HEK293 (cell line): ENCODE results near the gene CCER1.

Experiments used
- BCL11B ChIP-seq: fragments of 450-650 bp; formaldehyde crosslinking; IDR thresholded peaks from 2 replicates; pipeline ENCODE4 v1.5.1; 2016; ENCODE audit warnings: low read depth, missing biosample characterization, missing genetic modification characterization
- OSR2 ChIP-seq: fragments of 450-650 bp; formaldehyde crosslinking; IDR thresholded peaks from 2 replicates; pipeline ENCODE4 v1.5.1; 2016; ENCODE audit warnings: missing biosample characterization, missing genetic modification characterization
- TCF7L2 ChIP-seq: IDR thresholded peaks from 2 replicates; pipeline ENCODE4 v1.6.1; 2011; ENCODE audit warnings: low read depth, mild to moderate bottlenecking, inconsistent platforms, low read length, moderate library complexity, borderline replicate concordance
- ZBTB48 ChIP-seq: fragments of 450-650 bp; formaldehyde crosslinking; IDR thresholded peaks from 2 replicates; pipeline ENCODE4 v1.5.1; 2016; ENCODE audit warnings: missing biosample characterization, missing genetic modification characterization
- ZEB2 ChIP-seq: fragments of 450-650 bp; formaldehyde crosslinking; IDR thresholded peaks from 2 replicates; pipeline ENCODE4 v1.5.1; 2016; ENCODE audit warnings: missing biosample characterization, missing genetic modification characterization
- ZNF433 ChIP-seq: fragments of 450-650 bp; formaldehyde crosslinking; IDR thresholded peaks from 2 replicates; pipeline ENCODE4 v1.5.1; 2016; ENCODE audit warnings: missing biosample characterization, missing genetic modification characterization, low read depth
- ZNF473 ChIP-seq: fragments of 450-650 bp; formaldehyde crosslinking; IDR thresholded peaks from 2 replicates; pipeline ENCODE4 v1.5.1; 2017; ENCODE audit warnings: missing biosample characterization, missing genetic modification characterization
- ZNF585B ChIP-seq: fragments of 450-650 bp; formaldehyde crosslinking; IDR thresholded peaks from 2 replicates; pipeline ENCODE4 v1.5.1; 2016; ENCODE audit warnings: missing biosample characterization, missing genetic modification characterization
- ZNF670 ChIP-seq: fragments of 450-650 bp; formaldehyde crosslinking; IDR thresholded peaks from 2 replicates; pipeline ENCODE4 v1.5.1; 2016; ENCODE audit warnings: missing biosample characterization, missing genetic modification characterization, low read depth
- TF ChIP-seq, protein P1 (sequence below): fragments of 450-650 bp; formaldehyde crosslinking; IDR thresholded peaks from 2 replicates; pipeline ENCODE4 v1.5.1; 2016; ENCODE audit warnings: missing biosample characterization, missing genetic modification characterization
- TF ChIP-seq, protein P2 (sequence below): fragments of 450-650 bp; formaldehyde crosslinking; IDR thresholded peaks from 2 replicates; pipeline ENCODE4 v1.5.0; 2017; ENCODE audit warnings: missing biosample characterization, missing genetic modification characterization, borderline replicate concordance
- TF ChIP-seq, protein P3 (sequence below): fragments of 450-650 bp; formaldehyde crosslinking; IDR thresholded peaks from 2 replicates; pipeline ENCODE4 v1.5.1; 2017; ENCODE audit warnings: missing biosample characterization, missing genetic modification characterization
- TF ChIP-seq, protein P4 (sequence below): fragments of 450-650 bp; formaldehyde crosslinking; IDR thresholded peaks from 2 replicates; pipeline ENCODE4 v1.5.1; 2016; ENCODE audit warnings: missing biosample characterization, missing genetic modification characterization
- TF ChIP-seq, protein P5 (sequence below): fragments of 450-650 bp; formaldehyde crosslinking; IDR thresholded peaks from 2 replicates; pipeline ENCODE4 v1.5.1; 2016; ENCODE audit warnings: missing biosample characterization, missing genetic modification characterization

DNA sequence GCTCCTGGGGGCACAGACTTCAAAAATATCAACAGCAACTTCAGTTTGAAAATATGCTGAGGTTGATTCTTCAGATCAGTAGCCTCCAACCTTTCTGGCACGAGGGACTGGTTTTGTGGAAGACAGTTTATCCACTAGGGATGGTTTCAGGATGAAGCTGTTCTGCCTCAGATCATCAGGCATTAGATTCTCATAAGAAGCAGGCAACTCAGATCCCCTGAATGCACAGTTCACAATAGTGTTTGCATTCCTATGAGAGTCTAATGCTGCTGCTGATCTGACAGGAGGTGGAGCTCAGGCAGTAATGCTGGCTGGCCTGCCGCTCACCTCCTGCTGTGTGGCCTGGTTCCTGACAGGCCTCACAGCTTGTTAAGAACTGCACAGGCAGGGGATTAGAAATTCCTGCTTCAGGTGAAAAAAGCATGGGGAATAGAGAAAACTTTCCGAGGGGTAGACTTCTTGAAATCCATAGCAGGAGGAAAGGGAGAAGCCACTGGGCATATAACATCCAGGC is 37.0 kb upstream of the CCER1 start:
- TF ChIP-seq ZNF473 (tag by site-specific recombination) (no peak), TCF7L2 (no peak), ZNF433 (tag by site-specific recombination) (no peak), ZEB2 (no peak), OSR2 (tag by site-specific recombination) (no peak), ZNF585B (tag by site-specific recombination) (no peak), ZNF670 (tag by site-specific recombination) (no peak), BCL11B (no peak), ZBTB48 (tag by site-specific recombination) (no peak)
- TF ChIP-seq, protein P1, sequence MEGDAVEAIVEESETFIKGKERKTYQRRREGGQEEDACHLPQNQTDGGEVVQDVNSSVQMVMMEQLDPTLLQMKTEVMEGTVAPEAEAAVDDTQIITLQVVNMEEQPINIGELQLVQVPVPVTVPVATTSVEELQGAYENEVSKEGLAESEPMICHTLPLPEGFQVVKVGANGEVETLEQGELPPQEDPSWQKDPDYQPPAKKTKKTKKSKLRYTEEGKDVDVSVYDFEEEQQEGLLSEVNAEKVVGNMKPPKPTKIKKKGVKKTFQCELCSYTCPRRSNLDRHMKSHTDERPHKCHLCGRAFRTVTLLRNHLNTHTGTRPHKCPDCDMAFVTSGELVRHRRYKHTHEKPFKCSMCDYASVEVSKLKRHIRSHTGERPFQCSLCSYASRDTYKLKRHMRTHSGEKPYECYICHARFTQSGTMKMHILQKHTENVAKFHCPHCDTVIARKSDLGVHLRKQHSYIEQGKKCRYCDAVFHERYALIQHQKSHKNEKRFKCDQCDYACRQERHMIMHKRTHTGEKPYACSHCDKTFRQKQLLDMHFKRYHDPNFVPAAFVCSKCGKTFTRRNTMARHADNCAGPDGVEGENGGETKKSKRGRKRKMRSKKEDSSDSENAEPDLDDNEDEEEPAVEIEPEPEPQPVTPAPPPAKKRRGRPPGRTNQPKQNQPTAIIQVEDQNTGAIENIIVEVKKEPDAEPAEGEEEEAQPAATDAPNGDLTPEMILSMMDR (tag by site-specific recombination) = no peak
- TF ChIP-seq, protein P2, sequence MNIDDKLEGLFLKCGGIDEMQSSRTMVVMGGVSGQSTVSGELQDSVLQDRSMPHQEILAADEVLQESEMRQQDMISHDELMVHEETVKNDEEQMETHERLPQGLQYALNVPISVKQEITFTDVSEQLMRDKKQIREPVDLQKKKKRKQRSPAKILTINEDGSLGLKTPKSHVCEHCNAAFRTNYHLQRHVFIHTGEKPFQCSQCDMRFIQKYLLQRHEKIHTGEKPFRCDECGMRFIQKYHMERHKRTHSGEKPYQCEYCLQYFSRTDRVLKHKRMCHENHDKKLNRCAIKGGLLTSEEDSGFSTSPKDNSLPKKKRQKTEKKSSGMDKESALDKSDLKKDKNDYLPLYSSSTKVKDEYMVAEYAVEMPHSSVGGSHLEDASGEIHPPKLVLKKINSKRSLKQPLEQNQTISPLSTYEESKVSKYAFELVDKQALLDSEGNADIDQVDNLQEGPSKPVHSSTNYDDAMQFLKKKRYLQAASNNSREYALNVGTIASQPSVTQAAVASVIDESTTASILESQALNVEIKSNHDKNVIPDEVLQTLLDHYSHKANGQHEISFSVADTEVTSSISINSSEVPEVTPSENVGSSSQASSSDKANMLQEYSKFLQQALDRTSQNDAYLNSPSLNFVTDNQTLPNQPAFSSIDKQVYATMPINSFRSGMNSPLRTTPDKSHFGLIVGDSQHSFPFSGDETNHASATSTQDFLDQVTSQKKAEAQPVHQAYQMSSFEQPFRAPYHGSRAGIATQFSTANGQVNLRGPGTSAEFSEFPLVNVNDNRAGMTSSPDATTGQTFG (tag by site-specific recombination) = no peak
- TF ChIP-seq, protein P3, sequence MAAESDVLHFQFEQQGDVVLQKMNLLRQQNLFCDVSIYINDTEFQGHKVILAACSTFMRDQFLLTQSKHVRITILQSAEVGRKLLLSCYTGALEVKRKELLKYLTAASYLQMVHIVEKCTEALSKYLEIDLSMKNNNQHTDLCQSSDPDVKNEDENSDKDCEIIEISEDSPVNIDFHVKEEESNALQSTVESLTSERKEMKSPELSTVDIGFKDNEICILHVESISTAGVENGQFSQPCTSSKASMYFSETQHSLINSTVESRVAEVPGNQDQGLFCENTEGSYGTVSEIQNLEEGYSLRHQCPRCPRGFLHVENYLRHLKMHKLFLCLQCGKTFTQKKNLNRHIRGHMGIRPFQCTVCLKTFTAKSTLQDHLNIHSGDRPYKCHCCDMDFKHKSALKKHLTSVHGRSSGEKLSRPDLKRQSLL = no peak
- TF ChIP-seq, protein P4, sequence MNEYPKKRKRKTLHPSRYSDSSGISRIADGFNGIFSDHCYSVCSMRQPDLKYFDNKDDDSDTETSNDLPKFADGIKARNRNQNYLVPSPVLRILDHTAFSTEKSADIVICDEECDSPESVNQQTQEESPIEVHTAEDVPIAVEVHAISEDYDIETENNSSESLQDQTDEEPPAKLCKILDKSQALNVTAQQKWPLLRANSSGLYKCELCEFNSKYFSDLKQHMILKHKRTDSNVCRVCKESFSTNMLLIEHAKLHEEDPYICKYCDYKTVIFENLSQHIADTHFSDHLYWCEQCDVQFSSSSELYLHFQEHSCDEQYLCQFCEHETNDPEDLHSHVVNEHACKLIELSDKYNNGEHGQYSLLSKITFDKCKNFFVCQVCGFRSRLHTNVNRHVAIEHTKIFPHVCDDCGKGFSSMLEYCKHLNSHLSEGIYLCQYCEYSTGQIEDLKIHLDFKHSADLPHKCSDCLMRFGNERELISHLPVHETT (tag by site-specific recombination) = no peak
- TF ChIP-seq, protein P5, sequence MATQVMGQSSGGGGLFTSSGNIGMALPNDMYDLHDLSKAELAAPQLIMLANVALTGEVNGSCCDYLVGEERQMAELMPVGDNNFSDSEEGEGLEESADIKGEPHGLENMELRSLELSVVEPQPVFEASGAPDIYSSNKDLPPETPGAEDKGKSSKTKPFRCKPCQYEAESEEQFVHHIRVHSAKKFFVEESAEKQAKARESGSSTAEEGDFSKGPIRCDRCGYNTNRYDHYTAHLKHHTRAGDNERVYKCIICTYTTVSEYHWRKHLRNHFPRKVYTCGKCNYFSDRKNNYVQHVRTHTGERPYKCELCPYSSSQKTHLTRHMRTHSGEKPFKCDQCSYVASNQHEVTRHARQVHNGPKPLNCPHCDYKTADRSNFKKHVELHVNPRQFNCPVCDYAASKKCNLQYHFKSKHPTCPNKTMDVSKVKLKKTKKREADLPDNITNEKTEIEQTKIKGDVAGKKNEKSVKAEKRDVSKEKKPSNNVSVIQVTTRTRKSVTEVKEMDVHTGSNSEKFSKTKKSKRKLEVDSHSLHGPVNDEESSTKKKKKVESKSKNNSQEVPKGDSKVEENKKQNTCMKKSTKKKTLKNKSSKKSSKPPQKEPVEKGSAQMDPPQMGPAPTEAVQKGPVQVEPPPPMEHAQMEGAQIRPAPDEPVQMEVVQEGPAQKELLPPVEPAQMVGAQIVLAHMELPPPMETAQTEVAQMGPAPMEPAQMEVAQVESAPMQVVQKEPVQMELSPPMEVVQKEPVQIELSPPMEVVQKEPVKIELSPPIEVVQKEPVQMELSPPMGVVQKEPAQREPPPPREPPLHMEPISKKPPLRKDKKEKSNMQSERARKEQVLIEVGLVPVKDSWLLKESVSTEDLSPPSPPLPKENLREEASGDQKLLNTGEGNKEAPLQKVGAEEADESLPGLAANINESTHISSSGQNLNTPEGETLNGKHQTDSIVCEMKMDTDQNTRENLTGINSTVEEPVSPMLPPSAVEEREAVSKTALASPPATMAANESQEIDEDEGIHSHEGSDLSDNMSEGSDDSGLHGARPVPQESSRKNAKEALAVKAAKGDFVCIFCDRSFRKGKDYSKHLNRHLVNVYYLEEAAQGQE (tag by site-specific recombination) = no peak
